Activated CD8-positive, alpha-beta memory T cell treated with anti-CD3 and anti-CD28 coated beads, Interleukin-2, amount 50 U/mL, for 24 hours (primary cell): Measurements from ENCODE around the gene LAMA5.

Experiments
- DNase-seq: peaks from one replicate; pipeline ENCODE4 v3.0.0-alpha.2; 2020; ENCODE audit errors: extremely low read depth

Gene LAMA5

DNA sequence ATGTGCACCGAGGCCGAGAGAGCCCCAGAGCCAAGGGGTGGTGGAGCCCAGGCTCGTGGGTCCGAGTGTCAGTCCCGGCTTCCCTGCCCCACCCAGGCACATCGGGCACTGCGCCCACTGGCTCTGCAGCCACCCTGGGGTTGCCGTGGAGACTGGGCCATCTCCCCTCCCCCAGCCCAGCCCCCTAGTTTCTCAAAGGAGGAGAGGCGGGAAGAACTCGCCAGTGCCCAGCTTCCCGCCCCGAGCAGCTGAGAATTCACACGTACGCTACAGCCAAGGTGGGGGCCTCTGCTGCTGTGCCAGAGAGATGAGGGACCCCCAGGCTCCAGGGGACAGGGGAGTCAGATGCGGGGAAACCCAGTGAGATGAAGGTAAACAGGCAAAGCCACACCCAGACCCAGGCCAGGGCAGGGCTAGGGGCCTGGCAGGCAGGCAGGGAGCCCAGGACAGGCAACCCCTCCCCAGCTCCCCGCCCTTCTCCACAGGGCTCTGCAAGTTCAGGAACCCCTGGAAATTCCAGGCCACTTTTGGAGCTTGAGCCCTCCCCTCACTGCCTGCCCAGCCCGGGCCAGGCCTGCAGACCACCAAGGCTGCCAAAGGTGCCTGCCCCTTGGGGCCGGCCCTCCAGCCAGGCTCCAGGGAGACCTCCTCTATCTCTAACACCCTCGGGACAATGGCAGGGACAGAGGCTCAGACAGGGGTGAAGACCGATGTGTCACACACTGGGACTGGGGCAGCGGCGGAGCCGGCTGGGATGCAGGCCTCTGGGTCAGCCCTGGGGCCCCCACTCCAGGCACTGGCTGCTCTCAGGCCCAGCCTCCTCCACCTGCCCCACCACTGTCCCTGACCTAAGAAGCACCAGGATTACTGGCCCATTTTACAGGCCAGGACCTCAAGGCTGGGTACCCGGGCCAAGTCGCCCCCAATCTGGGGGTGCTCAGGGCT, 6.0 kb downstream of the LAMA5 start:
- no peak for DNase-seq

DNA sequence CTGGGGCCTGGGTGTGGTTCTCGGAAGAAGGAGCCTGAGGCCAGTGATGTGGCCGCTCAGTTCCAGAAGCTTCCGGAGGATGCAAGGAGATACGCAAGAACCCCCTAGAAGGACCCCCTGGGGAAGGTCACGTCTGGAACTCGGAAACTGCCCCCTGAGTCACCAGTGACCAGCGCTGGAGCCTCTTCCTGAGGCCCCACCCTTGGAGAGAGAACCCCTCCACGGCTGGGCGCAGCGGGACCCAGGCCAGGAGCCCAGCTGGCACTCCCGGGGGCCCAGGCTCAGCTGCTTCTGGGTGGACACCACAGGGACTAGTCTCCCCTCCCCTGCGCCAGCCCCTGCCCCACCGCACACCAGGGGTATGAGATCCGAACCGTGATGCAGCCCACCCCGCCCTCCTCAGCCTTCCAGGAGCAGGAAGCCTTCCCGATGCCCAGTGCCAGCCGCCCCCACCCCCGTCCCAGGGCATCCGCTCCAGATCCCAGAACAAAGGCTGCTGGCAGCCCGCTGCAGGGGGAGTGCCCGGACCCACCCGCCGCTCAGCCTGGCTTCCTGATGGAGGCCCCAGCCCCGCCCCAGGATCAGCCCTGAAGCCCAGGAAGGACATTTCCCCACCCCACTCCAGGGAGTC, 7.5 kb downstream of the LAMA5 start:
- no peak for DNase-seq

DNA sequence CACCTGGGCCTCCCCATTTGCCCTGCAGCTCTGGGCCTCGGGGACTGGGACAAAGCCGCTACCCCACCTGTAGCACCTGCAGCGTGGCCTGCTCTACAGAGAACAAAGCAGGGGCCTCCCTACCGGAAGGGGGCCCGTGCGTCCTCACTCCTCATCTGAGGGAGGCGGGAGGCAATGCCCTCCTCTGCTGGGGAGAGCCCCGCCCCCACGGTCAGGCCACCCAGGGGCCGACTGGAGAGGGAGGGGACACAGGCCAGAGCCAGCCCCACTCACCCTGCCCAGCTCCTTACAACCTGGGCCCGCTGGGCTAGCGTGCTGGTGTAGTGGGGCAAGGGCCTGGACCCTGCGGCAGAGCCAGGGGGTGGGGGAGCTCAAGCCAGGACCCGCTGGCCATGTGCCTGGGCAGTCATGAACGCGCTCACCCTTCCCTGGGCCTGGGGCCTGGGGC, 8.0 kb downstream of the LAMA5 start:
- DNase-seq, result no peak

DNA sequence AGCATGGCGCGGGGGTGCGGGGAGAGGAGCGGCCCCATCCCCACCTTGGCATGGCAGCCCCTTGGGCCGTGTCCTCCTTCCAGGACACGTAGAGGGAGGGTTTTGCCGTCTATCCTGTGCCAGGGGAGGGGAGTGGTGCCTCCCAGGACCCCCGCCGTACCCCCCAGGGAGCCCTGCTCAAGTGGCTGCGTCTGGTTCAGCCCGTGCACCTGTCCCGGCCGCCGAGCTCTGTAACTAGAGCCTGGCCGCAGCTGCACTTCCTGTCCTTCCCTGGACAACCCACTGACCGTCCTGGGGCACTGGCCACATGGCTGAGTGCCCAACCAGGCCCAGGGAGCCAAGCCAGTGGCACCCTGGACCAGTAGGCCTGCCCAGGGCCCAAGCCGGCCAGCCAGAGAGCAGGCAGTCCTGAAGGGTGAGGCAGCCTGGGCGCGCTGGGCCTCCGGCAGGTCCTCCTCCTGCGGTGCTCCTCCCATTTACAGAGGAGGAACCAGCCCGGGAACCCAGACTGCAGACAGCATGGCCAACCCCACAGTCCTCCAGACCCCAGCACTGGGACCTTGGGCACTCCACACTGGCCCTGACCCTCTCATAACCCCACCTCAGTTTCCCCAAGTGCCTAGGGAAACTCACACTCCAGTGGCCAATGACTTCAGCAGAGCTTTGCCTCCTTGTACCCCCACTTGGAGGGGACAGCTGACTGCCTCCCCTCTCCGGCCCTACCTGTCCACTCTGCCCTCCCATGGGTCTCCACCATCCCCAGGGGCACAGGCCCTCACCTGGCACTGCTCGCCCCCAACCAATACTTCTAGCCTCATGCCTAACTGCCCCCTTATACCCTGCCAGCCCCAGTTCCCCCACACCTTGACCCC, 8.7 kb downstream of the LAMA5 start:
- no peak for DNase-seq

DNA sequence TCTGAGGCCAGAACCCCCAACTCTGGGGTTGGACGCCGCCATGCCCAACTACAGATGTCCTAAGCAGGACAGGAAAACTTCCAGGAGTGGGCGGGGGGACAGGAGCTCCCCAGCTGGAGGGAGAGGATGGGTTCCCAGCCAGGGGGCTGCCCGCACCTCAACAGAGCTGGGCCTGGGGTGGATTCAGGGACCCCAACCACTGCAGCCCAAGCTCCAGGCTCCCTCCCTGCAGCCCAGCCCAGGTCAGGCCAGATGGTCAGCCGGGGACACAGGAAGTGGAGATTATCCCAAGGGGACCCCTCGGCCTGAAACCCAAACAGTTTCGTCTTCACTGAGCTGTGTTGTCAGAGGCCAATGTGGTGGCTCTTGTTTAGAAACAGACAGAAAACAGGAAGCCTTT, 9.4 kb downstream of the LAMA5 start:
- no peak for DNase-seq

DNA sequence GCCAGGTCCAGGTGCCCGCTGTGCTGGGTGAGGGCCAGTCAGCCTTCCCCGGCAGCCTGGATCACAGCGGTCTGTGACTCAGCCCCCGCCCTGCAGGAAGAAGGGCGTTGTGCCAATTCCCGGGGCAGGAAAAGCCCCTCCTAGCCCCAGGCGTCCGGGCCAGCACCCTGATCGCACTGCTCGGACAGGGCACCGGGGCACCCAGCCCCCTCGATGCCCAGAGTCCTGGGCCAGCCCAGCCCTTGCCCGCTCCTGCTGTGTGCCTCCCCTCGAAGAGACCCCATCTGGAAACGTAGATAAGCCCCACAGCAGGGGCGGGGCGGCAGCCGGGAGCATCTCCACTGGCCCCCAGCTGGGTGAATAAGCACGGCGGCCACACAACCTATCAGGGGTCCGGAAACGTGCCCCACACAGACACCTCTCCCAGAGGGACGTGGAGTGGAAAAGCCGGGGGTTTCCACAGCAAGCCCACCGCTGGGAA, 9.9 kb downstream of the LAMA5 start:
- DNase-seq, result no peak

DNA sequence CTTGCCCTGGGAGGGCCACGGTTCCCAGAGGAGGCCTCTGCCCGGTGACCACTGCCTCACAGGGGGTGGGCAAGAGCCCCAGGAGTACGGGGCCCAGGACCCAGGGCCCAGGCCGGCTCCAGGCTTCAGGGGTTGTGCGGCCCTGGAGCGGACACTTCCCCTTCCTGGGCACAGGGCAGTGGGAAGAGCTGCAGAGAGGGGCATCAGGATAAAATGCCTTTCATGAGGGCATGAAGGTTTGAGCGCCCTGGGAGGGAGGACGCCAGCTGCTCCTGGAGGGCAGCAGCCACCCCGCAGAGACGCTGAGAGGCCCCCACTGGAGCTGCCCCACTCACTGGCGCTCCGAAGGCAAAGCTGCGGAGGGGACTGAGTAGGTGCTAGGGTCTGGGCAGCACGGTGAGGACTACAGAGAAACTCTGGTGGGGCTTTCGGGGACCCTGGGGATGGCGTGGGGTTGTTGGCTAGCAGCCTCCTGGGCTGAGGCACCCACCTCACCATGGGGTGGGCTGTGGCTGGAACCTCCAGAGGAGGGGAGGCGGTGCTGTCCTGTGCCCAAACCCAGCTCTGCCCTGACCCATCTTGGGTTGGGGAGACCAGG, 10.4 kb downstream of the LAMA5 start:
- DNase-seq, result no peak

DNA sequence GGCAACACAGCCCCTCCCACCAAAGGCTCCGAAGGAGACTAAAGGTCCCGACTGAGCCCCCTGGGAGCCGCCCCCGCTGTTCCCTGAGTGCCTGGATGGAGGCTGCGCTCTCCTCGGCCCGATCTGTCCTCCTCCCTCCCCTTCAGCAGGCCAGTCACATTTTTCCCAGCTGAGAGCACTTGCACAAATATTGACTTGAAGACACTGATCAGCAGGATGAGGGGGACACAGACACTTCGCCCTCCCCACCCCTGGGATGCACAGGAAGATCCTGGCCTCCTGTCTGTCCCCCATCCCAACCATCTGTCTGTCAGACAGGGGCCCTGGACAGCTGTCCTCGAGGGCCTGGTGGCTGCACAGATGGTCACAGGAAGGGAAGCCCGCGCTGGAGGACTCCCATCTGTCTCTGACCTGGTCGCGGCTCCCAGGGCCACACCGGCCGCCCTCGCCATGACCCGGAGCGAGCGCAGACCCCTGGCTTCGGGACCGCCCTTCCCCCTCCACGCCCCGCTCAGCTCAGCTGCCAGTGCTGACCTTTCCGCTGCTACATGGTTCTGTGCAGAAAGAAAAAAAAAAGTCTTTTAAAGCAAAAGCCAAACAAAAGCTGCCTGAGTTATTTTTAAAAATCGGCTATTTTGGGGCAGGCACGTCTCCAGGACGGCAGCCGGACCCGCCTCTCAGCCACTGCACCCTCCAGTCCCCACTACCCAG, 11.1 kb downstream of the LAMA5 start:
- no peak for DNase-seq

DNA sequence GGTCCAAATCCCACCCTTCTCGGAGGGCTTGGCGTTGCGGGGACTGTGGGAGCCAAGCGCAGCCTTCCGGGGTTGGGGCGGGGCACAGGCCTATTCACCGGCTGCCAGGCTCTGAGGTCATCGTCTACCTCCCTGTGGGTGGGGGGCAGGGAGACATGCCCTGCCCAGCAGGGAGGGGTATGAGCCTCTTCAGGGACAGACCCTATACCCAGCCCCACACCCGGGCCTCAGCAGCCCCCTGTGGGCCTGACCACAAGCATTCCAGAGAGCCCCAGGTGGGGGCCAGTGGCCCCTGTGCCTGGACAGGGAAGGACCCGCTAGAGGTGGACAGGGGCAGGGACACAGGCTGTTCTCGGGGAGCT, 11.6 kb downstream of the LAMA5 start:
- no peak for DNase-seq

DNA sequence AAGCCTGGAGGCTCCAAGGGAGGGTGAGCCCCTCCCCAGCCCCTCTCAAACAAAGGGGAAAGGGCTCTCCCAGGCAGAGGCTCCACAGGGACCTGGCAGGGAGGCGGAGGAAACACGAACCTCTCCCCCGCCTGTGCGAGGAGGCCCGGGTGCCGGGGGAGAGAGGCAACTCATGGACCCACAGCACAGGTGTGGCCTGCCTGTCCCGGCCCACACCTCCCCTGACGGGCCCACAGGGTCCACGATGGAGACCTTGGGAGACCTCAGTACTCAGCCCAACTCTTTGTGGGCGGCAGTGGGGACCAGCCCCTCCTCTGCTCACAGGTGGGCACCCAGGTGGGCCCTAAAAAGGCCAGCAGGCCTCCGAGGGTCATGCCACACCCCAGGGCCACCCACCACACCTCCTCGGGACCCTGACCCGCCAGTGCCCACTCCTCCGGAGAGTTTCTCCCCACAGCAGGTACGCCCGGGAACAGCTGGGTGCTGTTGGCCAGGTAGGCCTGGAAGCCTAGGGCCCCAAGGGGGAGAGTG, 12.2 kb downstream of the LAMA5 start:
- DNase-seq, result no peak

DNA sequence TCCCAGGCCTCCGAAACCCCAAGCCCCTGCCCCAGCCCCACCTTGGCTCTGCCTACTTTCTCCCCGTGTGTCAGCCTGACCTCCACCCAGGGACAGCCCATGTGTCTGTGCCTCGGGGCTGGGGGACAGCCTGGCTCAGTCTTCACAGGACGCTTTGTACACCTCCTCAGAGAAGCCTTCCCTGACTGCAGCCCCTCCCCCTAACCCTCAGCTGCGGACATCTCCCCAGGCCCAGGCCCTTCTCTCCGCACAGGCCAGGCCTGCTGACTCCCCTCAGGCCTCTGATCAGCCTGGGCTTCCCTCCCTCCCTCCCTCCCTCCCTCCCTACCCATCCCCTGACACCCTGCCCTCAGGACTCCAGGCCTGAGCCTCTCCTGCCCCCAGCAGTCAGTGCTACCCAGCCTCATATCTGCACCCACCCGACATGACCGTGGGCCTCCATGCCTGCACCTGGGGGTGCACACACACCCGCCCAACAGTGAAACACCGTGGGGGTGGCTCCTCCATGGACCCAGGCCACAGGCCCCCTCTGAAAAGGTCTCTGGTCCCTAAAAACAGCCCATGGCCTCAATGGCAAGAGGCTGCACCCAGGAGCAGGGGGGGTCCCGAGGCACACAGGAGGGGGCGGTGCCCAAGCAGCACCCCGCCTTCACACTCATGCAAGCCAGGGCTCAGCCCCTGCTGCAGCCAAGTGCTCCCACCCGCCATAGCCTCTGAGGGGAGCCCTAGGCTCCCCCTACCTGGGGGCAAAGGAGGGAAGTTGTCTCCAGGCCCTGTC, 12.9 kb downstream of the LAMA5 start:
- no peak for DNase-seq

DNA sequence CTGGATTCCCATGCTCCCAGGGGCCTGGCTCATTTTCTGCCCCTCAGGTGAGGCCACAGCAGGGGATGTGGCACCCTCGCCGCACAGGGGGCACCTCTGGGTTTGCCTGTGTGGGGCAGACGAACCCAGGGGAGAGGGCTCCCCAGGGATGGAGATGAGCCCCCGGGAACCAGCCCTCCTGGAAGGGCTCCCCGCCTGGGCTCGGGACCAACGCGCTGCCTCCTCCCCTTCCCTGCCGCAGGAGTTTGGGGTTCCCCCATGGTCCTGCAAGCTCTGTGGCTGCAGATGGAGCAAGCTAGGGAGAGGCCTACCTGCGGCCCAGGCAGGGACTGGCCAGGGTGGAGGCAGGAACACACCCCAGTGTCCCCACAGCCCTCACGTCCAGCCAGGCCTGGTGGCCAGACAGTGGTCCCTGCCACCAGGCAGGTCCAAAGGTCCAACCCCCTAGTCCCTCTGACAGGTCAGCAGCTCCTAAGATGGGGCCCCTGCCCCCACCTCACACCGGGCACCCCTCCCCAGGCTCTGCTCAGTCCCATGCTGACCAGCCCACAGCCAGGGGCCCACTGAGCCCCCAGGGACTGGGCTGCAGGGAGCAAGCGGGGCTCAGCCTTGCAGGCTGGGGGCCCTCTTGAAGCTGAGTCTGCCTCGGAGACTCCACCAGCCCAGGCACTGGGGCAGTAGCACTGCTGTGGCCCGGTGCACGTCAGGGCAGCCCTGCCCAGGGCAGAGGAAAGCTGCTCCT, 13.7 kb downstream of the LAMA5 start:
- no peak for DNase-seq

DNA sequence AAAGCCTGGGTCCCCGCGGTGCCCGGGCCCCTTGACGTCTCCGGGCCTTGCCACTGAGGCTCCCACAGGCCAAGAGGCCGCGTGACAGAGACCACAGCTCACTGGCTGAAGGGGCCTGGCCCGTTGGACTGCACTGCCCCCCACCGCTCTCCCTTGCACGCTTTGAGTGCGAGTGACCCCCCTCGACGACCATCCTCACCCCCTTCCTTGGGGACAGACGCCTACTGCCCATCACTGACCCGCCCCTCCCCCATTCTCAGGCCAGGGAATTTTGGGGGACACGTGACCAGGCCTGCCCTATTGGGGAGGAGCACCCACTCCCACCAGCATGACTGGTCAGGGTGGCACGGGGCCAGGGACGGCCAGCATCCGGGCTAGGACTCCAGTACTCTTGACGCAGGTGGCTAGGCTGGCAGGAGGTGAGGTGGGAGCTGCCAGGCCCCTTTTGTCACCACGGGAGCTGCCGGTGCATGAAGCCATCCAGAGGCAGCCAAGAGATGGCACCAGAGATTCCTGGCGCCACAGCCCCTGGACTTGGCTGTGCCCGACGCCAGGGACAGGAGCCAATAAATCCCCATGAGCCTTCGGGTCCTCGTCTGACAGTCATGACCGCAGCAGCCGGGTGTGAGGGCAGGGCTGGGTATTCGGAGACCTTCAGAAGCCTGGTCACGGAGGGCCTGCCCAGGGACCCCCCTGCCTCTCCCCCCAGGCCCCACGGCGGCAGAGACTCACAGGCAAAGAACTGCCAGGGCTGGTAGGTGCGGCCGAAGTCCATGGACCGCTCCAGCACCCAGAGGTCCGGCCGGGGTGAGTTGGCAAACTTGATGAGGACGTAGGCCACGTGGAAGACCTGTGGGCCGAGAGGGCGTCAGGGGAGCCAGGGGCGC, 14.5 kb downstream of the LAMA5 start:
- DNase-seq, result no peak

DNA sequence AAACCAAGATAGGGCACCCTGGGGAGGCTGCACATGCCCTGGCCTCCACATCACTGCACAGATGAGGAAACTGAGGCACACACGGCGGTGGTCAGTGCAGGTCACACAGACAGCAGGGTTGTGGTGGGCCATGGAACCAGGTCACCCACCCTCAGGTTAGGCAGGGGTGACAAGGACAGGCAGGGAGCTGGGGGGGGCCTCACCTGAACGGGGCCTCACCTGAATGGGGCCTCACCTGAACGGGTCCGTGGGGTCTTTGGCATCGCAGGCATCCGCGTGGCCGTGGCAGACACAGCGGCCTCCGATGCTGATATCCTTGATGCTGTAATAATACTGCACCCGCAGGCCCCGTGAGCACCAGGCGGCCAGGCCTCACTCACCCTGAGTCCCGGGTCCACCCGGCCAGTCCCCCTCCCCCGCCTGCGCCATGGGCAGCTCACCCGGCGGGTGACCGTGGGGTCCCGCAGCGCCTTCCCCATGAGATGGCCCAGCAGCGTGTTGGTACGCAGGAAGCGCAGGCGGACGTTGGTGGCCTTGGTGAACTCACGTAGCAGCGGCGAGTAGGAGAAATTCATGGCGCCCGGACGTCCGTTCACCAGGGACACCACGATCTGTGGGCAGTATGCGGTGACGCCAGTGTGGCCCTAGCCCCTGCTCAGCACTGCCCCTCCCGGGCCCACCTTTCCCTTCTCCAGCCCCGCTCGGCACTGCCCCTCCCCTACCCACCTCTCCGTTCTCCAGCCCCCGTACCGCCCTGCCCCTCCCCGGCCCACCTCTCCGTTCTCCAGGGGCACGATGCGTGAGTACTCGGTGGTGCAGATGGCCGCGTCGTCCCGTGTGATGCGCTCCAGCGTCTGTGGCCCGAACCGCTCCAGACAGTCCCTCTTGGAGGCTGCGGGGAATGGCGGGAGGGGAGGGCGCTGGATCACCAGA, 15.4 kb downstream of the LAMA5 start:
- no peak for DNase-seq

DNA sequence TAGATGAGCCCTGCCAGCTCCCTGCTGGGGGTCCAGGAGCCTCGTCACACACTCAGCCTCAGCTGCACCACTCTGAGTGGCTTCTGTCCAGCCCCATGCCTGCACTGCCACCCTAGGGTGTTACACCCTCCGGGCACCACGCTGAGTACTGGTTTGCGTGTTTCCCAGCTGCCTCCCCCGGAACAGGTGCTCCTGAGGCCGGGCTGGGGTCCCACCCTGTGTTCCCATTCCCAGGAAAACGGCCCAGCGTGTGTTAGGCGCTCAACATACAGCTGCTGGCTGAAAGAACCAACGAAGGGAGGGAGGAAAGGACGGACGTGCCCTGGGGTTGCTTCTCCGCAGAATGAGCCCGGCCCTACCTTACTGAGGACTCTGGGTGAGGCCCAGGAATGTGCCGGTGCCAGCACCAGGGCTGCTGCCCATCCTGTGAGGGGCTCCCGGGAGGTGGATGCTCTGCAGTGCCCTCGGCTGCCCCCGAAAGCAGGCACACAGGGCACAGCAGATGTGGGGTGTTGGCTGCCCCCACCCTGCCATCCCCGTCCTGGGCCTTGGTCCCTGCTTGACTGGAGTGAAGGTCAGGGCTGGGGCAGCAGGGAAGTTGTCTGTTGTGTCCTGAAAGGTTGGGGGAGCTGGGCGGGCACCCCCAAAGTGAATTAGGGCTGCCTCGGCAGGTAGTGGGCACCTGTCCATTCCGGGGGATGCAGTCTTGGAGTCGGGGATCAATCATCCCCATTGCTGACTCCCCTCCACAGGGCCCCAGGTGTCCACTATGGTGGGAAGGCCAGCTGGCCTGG, 16.3 kb downstream of the LAMA5 start:
- no peak for DNase-seq

DNA sequence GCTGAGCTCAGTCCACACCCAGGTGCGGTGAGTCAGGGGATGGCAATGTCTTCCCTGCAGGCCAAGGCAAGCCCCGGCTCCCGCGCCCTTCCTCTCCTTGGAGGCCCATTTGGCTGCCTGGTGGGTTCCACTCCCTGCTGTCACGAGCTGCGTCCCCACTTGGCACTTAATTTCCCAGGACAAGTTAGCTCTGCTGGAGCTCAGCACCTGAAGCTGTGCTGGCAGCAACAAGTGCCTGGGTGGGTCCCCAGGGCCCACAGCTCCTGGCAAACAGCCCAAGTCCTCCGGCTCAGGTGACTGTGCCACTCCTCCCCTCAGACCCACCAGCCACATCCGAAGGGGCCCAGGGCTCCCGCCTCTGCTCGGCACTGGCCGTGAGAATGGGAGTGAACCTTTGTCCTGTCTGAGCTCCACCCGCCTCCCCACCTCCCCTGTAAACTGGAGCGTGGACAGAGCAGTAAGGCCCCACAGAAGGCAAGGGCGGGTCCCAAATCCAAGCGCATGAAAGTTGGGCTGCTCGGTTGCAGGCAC, 16.9 kb downstream of the LAMA5 start:
- DNase-seq, result no peak
